DMS114 treated with DMSO at 0.1 percent for 48 hours (cell line): Measurements from ENCODE around the gene TMEM50B.
"Not testable (repeated sequence)": the region's sequence is repeated elsewhere in the genome, so short reads cannot be mapped to it uniquely, and the experiment has no call there.

ENCODE experiments used
- DNase-seq: peaks from one replicate; lab custom pipeline; 2025; ENCODE audit not compliant: unreplicated experiment; lab: John Stamatoyannopoulos, UW

TMEM50B gene

GRCh38 chr21:33478935-33479678 lies 667 bp downstream of the TMEM50B start:
- DNase-seq: no peak

GRCh38 chr21:33478182-33478581 lies 1.6 kb downstream of the TMEM50B start:
- DNase-seq: no peak

DNA sequence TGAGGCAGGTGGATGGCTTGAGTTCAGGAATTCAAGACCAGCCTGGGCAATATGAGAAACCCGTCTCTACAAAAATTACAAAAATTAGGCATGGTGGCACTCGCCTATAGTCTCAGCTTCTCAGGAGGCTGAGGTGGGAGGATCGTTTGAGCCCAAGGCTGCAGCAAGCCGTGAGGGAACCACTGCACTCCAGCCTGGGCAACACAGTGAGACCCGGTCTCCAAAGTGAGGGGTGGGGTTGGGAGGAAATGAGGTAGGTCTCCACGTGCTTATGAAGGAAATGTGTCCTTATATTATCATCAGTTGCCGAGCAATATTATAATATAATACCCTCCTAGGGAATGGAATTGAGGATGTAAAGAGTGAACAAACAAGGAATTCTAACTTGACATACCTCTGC lies 2.7 kb downstream of the TMEM50B start:
- no peak for DNase-seq

DNA sequence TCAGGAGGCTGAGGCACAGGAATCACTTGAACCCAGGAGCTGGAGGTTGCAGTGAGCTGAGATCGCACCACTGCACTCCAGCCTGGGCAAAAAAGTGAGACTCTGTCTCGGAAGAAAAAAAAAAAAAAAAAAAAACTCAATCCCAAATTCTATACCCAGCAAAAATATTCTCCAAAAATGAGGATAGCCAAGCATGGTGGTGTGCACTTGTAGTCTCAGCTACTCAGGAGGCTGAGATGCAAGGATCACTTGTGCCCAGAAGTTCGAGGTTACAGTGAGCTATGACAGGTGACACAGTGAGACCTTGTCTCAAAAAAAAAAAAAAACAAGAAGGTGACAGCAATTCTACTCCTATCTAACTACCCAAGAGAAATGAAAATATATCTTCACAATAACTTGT lies 6.4 kb downstream of the TMEM50B start:
- no peak for DNase-seq

DNA sequence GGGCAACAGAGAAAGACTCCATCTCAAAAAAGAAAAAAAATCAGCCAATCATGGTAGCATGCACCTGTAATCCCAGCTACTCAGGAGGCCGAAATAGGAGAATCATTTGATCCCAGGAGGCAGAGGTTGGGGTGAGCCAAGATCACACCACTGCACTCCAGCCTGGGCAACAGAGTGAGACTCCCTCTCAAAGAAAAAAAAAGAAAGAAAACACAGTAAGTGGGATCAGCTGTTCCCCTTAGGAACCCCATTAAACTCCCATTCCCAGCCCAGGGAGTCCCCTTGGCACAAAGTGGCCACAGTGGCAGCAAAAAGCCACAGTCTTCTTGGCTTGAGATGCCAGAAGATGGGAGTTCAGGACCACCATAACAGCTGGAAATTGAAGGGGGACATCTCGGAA lies 9.1 kb downstream of the TMEM50B start:
- no peak for DNase-seq

- DNase-seq: not testable (repeated sequence)
Measured at GRCh38 chr21:33469183-33469582, 10.6 kb downstream of the TMEM50B start.

DNA sequence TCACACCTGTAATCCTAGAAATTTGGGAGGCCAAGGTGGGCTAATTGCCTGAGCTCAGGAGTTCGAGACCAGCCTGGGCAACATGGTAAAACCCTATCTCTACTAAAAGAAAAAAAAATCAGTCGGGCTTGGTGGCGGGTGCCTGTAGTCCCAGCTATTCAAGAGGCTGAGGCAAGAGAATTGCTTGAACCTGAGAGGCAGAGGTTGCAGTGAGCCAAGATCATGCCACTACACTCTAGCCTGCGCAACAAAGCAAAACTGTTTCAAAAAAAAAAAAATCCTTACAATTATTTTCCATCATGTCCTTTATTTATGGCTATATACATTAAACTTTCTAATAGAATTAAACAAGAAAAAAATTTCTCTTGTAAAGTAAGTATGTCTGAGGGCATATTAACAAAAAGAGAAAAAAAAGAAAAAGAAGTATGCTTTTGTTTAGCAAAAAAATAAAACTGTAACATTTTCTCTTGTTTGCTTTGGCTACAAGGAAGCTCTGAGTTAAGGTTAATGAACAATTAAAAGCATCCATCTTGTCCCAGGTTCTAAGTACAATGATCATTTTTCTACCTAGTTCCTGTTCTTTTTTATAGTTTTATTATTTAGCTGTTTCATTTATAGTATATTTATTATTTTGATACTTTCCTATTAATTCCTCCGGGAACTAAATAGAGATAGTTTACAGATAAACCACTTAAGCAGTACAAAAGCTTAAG lies 18.1 kb downstream of the TMEM50B start:
- no peak for DNase-seq

DNA sequence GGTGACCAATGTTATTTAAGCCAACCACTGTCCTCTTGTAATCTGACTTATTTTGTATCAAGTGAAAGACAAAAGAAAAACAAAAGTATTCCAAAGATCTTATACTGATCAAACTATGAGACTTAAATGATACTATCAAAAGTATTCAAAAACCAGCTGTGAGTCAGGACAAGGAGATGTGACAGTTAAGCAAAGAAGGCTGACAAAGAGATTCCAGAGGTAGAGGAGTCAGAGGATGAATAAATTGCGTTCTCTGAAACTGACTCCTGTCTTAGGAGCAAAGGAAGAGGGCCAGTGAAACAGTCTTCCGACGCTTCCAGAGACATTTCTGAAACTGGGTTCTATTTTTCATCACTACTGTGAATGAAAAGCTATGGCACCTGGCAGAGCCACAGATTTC lies 20.9 kb downstream of the TMEM50B start:
- DNase-seq: no peak

DNA sequence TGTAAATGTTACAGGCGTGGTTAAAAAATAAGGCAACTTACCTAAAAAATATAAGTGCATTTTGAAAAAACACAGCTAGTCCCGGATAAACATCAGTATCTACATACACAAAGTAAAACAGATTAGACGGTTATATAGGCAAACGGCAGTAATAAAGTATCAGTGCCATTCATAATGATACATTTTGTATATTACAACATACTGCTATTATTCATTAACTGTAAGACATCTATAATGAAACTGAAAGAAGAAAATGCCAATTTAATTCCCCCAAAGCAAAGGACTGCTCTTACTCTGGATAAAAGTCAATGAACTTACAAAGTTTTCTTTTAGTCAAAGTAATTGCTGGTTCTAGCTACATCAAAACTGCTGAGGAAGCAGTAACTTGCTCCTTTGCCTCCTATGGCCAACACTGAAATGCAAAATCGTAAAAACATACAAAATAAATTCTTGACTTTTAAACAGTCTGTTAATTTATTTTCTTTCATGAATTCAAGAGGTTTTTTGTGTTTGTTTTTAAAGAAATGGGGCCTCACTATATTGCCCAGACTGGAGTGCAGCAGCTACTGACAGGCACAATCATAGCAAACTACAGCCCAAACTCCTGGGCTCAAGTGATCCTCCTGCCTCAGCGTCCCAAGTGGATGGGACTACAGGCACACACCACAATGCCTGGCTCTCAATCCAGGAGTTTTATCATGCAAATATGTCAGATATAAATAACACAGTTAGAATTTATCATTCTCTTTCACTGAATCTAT lies 23.9 kb downstream of the TMEM50B start:
- DNase-seq: no peak

DNA sequence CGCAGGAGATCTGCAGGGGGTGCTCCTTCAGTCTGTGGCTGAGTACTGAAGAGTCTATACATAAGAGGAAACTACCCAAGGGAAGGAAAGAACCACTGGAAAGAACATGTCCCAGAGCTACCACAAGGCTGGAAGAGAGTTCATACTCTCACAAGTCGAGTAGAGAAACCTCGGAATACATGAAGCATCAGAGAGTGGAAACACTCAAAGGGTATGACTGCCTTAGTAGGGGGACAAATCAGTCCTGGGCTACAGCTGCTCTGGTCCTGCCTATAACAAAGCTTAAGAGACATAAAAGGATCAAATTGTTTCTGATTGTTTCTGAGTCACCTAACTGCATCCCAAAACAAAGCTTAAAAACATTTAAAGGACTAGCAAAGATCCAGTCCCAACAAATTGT lies 27.4 kb downstream of the TMEM50B start:
- DNase-seq: no peak

- no peak for DNase-seq
Measured at GRCh38 chr21:33451634-33452071, 28.1 kb downstream of the TMEM50B start.

DNA sequence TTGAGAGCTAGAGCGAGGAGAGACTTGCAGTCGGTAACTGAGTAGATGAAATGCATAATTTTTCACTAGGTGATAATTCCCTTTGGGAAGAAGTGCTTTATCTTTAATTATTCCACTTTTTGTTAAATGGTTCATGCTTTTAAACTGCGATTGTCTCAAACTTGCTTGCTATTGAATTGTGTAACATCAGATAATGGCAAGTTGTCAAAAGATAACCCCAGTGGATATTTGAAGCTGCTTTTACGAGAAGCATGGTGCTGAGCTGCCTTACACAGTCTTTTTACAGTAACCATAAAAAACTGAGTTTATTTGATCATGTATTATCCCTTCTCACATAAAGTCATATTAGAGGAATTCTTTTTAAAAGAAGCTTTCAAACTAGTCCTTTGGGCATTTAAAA lies 30.2 kb downstream of the TMEM50B start:
- DNase-seq: no peak

GRCh38 chr21:33446620-33447019 lies 33.2 kb downstream of the TMEM50B start:
- not testable (repeated sequence) for DNase-seq

- DNase-seq: no peak
Measured at GRCh38 chr21:33444499-33444898, 35.3 kb downstream of the TMEM50B start.

DNA sequence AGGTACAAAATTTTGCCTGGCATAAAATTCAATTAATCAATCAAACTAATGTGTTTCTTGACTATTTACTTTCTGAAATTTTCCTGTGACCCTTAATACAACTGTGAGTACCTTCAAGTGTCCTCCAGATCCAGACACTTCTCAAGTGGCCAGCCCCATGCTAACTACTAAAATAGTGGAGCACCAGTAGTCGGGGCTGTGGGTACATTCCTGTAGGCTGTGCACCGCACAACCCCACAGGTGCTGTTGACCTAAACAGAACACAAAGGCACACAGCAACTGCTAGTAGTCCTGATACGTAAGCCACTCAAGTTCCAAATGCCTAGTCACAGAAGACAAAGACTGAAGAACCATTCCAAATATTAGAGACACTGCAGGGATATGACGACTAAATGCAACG lies 36.6 kb downstream of the TMEM50B start:
- DNase-seq: no peak

DNA sequence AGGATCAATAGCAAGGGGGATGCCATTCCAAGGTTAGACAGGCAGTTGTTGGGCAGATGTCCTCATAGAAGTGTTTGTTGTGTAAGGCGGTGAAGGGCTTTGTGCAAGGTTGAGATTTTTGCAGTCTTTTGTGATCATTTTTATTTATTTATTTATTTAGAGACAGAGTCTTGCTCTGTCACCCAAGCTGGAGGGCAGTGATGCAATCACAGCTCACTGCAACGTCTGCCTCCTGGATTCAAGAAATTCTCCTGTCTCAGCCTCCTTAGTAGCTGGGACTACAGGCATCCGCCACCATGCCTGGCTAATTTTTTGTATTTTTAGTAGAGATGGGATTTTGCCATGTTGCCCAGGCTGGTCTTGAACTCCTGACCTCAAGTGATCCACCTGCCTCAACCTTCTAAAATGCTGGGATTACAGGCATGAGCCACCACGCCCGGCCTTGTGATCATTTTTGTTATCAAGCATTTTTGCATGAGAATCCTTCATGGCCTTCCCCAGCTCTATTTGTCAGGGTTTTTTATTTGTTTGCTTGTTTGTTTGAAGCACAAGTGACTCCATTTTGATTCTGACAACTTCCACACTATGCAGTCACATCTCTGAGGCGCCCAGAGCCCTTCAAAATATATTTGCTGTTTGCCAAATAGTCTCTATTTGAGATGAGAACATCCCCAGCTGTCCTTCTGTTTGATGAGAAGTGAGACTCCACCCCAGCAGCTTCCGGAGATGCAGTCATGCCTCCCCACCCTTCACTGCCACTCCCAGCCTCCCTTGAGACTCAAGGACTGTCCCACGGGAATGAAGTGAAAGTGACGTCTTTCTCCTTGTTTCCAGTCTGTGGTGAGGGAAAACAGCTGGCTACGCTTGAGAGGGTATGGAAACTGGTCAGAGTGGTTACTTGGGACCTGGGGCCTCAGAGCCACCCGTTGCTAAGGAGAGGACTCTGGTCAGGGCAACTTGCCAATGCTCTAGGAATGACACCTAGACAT lies 38.0 kb downstream of the TMEM50B start:
- no peak for DNase-seq

- DNase-seq: no peak
Measured at GRCh38 chr21:33437140-33437539, 42.6 kb downstream of the TMEM50B start.

DNA sequence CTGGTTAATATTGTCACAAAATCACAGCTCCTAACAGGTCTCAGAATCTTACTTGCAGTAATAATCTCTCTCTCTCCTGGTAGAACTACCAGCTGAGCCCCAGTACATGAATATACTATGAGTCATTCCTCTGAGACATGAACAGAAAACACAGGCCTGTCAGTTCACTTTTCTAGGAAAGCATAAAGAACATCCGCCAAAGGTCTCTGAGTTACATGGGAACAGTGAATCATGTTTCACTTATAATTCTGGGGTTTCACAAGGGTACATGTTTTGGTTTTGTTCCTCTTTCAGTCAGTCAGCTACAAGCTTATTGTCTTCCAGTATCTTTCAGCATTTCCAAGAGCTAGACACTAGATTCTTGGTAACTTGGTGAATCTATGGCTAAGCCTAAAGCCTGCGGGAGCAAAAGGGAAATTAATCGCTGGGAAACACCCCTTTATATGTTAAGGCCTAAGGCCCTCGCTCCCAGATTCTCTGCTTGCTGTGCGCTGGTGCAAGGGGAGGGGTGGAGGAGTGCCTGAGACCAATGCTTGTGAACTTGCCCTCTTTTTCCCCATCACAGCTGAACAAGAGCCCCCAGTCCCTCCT lies 44.9 kb downstream of the TMEM50B start:
- no peak for DNase-seq

DNA sequence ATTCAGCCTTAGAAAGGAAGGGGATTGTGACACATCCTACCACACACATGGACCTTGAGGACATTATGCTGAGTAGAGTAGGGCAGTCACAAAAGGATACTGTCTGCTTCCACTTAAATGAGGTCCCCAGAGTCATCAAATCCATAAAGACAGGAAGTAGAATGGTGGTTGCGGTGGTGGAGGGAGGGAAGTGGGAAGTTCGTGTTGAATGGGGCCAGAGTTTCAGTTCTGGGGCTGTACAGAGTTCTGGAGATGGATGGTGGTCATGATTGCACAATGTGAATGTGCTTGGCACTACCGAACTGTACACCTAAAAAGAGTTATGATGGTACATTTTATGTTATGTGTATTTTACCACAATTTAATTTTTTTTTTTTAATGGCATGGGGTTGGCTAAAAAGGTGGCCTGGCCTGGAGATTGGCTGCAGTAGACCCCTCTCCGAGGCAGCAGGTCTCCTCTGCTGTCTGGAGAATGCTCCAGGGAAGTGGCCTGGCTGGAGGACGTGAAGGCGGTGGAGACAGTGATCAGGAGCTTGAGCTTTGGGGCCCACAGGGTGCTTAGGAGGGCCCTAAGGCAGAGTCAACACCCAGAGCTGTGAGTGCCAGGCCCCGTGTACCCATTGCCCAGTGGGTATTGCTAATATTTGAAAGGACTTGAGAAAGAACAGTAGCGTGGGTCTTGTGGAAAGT lies 46.2 kb downstream of the TMEM50B start:
- DNase-seq: no peak

DNA sequence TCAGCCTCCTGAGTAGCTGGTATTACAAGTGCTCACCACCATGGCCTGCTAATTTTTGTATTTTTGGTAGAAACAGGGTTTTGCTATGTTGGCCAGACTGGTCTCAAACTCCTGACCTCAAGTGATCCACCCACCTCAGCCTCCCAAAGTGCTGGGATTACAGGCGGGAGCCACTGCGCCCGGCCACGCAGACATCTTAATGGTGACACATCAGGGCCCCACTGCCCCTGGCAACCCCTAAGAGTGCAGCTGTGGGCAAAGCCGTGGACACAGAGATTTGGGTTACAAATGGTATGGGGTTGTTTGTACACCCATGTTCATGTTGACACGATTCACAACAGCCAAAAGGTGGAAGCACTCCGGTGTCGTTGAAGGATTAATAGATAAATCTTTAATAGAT lies 46.8 kb downstream of the TMEM50B start:
- no peak for DNase-seq
